ENCODE results near the gene SUCO.
A peak's percentile ranks its signal among the peaks of the same experiment; 100 is the strongest.

SUCO gene

DNA sequence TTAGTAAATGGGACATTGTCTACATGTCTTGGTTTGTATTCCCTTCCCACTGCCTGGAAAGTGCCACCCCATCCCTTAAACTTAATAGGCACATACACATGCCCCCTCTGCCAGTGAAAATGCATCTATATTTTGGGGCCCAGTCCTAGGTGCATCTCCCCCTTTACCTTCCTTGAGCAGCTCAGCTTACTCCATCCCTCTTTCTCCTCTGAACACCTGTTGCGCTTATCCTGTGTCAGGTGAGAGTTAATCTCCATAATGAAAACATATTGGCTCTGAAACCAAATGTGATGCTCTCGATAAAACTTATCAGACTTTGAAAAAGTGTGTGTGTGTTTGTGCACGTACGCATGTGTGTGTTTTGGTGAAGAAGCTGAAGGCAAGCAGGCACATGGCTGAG, 15.4 kb upstream of the SUCO start:
- DNase-seq: no peak

DNA sequence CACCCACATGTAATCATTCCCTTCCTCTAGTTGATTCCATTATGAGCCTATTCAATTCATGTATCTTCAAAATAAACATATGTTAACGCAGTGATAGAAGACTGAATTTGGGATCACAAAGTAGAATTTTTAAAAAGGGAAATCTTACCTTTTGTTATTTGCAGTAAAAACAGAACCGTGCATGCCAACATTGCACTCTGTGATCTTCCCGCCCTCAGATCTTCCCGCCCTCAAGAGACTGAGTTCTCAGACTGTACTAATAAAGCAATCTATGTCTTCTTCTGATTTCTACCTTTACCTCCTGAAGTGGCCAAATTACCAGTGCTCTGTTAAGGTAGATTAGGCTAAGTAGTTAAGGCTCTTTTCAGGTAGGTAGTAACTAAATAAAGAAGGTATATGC, 3.6 kb upstream of the SUCO start:
- DNase-seq: no peak

DNA sequence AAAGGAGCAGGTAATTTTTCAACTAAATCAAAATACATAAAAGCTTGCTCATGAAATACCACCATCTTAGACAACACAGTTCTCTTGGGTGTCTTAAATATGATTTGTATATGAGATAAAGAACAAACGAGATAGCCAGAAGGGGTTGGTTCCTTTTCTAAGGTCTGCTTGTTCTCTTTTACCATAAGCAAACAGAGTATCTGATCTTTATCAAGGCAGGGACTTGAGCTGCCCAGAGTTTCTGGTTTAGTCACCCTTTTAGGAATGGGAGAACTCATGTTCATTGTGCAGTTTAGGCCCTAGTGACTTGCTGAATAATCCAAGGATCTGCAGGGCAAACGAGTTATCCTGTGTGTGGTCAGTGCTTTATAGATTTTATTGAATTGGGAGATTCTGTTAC, 3.0 kb upstream of the SUCO start:
- no peak for DNase-seq

DNA sequence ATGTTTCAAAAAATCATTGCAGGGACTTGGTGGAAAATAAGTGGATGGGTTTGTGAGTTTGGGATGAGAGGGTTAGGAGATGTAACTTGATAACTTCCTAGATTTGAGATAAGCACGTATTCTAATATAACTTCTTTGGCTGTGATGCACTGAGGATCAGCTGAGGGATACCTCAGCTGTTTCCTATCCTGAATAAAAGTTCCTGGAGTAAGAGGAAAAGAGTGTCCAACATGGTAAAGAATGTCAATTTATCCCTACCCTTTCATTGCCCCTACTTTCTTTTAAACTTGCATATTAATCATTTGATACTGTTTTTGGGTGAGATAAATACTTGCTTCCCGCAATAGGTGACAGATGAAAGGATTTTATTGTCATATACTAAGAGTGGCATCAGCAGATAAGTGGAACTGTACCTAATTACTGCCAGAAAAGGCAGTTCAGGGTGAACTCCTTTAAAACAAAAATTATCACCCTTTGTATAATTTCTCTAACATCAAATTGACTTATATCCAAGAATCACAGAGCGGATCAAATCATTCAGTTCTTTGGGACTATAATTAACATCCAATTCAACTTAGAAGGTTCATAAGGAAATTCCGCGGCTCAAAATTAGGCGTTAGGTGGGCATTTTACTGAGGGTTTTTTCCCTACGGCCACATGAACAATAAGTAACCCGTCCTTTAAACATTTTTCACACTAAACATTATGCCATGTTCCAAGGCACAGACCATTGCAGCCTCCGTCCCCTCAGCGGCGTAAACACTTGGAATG, 1.4 kb upstream of the SUCO start:
- no peak for DNase-seq

DNA sequence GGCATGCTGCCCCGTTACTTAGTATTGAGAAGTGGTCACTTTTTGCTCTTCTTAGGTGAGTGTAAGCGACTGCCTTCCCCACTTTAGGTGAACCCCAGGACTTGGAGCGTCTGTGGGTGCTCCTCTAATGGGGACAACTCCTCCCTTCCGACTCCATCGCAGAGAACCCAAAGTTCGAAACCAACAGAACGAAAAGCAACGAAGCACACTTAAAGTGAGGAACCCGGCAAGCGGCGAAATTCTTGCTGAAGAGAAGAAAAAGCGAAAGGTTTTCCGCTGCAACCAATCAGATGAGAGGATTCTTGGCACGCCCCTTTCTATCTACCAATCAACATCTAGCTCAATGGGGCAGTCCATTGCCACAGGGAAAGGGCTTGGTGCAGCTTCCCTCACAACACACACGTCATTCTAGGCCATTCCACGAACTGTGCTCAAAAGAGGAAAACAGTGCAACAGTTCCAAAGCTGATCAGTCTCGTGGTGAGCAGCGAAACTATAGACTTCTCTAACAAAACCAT, 709 bp upstream of the SUCO start:
- peak; percentile 91 for DNase-seq

DNA sequence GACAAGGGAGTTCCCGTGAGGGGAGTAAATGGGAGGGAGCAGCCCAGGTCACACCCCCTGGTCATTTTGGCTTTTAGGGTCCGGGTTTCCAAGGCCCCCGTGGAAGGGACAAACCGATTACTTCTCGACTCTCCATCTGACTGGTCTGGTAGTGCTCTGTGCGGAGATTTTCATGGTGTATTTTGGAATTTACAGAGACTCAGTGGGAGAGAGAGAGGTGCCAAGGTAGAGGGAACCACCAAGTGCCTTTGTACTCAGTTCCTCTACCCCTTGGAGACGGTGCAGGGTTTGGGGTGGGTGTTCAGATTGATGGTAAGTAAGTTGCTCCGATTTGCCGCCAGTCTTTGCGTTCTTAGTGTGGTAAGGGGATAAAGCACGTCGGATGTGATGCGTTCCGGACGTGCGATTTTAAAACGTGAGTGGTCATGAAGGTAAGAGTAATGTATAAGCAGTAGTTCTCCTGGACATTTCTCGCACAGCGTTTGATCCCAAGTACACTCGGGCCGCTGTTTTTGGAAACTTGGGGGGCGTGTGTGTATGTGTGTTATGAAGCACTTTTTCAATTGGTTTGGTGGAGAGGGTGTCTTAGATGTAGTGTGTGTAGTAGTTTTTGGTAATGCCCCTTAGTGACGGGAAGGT, 682 bp downstream of the SUCO start:
- no peak for DNase-seq

DNA sequence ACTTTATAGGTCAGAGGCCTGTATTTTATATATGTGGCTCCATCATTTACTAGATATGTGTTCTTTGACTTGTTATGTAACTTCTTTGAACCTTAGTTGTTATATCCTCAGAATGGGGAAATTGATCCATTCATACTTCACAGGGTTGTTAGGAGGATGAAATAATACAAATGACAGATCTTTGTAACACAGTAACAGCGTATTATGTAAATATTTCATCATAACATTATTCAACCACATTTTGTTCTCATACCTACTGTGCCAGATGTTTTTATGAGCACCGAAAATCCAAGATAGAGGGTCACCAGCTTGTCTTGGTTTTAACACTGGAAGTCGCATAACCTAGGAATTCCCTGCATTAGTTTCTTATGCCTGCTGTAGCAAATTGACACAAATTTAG, 3.3 kb downstream of the SUCO start:
- DNase-seq: no peak

DNA sequence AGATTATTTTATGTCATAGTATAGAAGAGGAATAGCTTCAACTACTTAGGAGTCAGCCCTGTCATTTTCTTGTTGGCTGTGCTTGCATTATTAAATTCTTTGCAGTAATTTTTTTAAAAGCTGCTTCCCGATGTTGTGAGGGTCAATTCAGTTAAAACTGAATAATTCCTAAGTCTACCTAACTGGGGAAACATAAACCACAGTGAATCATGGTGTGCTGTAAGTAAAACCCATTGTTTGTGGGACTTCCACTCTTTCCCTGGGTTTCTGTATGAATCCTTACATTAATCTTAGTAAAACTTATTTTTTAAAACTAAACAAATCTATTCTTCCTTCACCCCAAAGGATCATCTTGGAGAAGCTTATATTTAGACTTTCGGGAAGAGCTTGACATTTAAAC, 4.4 kb downstream of the SUCO start:
- no peak for DNase-seq

DNA sequence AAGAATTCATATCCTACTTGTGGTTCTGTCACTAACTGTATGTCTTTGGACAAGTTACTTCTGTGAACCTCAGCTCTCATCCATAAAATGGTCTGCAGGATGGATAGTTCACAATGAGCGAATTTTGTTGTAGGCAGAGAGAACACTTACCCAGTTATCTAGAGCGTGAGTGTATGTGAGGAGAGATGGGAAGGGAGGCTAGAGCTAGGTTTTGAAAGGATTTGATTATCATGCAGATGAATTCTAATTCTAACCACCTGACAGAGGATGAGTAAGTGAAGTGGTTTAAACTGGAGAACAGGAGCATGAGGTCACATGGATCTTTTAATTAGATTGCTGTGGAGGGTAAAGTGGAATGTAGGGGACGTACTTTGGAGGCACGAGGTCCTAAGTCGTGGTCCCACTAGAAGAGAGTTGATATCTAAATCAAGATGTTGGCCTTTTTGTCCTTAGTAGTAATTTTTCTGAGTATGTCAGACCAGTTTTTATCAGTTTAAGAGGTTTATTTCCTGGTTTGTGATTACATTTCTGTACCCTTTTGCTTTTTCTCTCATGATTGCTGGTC, 5.0 kb downstream of the SUCO start:
- no peak for DNase-seq

DNA sequence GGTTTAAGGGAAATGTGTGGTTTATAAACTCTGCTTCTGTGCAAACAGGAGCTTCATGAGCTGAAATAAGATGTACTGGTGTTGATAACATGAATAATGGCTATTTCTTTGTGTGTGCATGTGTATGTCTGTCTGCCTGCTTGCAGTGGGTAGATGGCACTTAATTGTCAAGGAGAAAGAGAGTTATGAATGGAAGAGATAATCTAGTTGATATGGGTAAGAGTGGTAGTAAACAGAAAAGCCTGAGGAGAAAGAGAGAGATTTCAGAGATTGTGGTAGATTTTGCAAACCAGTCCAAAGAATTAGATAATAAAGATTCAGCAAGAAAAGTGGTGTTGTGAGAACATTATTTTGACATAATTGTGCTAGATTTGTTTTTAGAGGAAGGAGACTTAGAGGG, 7.7 kb downstream of the SUCO start:
- DNase-seq: no peak

DNA sequence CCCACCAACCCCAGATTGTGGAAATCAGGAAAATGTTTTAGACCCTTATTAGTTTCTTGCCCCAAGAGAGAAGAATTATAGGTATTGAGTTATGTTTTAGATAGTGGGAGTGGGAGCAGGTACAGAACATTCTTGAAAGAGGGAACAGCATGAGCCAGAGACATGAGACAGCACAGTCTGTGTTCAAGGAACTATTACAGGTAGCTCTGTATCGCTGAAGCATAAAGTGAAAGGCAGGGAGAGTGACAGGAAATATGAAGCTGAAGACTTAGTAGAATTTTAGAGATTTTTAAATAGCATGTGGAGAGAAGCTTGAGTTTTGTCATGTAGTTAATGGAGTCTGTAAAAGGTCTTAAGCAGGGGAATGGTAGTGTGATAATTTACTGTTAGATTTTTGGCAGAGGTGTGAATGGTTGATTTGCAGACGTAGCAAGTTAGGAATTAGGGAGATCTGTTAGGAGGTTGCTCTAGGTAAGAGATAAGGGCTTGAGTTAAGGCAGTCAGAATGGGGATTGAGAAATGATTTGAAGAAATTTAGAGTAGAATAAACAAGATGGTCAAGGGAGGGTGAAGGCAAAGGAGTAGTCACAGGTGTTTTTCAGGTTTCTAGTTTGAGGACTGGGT, 11.6 kb downstream of the SUCO start:
- DNase-seq: no peak

DNA sequence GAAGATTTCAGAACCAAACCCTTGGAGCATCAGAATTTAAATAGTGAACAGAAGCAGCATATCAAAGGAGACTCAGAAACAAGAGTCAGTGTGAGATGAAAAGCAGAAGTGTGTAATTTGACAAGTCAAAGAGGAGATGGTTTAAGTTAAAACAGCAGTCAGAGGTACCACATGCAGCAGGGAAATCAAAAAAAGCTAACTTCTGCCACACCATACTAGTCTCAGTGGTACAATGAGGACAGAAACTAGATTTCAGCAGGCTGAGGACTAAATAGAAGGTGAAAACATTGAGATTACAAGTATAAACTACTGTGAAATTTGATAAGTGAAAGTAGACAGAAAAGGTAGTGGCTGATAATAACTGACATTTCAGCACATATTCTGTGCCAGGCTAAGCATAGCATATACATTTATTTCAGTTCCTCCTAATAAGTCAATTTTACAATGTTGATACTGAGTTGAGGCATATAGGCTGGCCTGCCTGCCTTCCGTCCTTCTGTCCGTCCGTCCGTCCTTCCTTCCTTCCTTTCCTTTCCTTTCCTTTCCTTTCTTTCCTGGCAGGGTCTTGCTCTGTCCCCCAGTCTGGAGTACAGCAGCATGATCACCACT, 12.6 kb downstream of the SUCO start:
- no peak for DNase-seq

DNA sequence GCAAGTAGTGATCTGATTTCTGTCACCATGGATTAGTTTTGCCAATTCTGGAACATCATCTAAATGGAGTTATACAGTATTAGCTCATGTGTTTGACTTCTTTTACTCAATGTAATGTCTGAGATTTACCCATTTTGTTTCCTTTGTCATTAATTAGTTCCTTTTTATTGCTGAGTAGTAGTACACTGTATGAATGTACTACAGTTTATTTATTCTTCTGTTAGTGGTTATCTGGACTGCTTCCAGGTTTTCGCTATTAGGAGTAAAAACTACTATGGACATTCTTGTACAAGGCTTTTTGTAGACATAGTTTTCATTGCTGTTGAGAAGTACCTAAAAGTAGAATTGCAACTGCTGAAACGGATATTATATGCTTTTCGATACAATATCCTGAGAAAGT, 14.1 kb downstream of the SUCO start:
- no peak for DNase-seq

DNA sequence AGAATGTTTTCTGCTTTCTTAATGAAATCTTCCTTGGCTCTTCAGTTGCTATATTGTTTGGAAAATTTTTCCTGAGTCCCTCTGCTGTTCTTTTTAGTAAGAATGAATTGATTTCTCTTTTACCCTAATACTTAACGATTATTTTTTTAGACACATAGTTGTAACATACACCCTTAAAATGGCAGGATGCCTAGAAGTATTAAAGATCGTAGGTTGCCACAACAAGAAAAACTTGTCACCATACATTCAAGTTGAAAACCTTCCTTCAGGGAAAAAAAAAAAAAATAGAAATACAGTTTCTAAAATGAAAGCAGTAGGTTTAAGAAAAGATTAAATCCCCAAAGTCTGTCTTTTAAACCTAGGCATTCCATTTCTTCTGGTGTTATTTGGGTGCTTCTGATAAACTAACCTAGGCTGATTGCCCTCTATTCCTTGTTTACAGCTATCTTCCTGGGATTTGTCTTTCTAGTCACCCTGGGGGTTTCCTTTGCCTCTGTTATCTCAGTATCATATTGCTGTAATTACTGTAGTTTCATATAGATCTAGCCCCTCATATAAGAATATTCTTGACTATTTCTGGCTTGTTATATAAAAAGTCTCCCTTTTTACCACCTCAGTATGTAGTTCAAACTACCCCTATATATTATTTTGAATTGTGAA, 16.8 kb downstream of the SUCO start:
- DNase-seq: no peak

DNA sequence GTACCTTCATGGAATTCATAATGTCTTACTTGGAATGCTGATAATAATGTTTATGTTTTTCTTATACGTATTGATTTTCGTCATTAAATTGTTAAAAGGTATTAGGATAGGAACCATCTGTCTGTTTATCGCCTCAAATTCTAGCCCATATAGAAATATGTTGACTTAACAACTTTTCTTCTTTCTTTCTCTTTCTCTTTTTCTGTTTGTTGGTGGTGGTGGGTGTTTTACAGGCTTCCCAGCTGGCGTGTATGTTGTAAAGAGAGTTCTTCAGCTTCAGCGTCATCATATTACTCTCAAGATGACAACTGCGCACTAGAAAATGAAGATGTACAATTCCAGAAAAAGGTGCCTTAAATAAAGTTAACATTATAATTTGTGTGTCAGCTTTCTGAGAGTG, 18.3 kb downstream of the SUCO start:
- DNase-seq: no peak

DNA sequence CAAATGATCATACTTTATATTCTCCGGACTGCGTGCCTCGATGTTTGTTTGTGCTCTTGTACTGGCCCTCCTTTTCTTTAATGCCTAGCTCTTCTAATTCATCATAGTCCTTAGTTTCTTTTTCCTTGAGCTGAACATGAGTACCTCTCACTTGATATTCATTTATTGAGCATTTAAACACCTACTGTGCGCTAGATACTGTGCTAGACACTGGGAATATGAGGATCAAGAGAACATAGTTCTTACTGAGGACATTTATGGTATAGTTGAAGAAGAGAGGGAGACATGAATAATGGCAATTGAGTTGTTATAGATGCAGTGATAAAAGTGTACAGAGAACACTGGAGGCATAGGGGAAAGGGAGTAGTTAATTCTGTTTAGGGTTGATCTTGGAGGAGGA, 22.0 kb downstream of the SUCO start:
- no peak for DNase-seq

DNA sequence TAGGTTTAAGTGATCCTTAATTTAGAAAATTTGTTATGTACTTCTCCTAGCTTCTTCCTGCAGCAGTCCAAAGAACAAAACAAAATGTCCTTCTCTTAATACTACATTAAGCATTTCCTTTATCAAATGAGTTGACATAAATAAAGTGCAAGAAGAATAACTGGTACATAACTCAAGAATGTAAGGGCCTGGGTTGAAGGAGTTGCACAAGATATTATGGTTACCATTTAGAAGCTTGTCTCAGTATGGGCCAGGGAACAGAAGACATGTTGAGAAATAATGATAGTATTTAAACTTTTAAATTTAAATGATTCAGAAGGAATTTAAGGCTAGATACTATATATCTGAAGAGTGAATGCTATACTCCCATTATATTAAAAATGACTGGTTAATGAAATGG, 23.5 kb downstream of the SUCO start:
- no peak for DNase-seq

DNA sequence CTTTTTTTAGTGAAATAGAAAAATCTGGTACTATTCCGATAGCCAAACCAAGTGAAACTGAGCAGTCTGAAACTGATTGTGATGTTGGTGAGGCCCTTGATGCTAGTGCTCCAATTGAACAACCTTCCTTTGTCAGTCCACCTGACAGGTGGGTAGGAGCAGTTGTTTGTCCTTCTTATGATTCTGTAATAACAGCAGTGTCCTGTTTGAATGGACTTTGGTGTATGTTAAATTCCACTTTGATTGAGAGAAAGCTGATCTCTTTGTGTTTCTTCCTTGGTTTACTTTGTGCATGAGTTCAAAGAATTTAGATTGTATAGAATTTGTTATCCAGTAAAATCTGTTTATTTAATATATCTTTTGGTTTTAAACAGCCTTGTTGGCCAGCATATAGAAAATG, 24.3 kb downstream of the SUCO start:
- DNase-seq: no peak

DNA sequence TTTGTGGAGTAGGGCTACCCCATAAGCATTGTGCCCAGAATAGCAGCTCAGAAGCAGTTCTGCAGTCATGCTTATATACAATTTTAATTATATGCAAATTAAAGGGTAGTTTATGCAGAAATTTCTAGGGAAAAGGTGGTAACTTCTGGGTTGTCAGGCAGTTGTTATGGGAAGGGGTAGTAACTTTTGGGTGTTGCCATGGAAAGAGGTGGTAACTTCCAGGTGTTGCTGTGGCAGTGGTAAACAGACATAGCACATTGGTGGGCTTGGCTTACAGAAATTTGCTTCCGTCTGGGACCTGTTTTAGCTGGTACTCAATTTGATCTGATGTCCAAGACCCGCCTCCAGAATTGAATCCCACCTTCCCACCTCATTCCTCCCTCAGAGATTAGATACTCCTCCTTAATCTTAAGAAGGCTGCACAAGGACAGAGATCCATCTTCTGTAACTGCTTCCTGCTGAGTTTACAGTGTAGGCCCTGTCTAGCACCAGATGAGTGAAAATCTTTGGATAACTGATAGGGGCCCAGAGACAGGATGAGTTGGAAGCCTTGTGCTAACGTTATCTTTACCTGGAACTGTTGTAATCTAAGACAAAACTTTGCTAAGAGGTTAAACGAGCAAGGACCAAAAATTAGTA, 26.7 kb downstream of the SUCO start:
- no peak for DNase-seq

DNA sequence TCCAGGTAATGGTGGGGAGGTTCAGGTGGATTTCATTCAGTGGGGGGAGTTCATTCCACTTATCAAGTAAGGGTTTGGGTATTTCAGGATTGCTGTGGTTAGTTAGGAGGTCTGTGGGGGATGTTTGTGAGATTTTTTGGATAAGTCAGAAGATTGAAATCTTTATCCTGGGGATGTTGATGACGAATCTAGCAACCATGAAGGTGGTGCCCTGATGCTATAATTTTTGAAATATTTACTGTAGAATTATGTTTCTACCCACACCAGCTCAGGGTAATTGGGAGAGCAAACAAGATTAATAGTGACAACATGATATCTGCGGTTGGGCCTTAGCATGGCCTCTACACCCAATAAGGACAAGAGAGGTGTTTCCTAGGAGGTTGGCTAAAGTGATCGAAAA, 28.3 kb downstream of the SUCO start:
- no peak for DNase-seq

DNA sequence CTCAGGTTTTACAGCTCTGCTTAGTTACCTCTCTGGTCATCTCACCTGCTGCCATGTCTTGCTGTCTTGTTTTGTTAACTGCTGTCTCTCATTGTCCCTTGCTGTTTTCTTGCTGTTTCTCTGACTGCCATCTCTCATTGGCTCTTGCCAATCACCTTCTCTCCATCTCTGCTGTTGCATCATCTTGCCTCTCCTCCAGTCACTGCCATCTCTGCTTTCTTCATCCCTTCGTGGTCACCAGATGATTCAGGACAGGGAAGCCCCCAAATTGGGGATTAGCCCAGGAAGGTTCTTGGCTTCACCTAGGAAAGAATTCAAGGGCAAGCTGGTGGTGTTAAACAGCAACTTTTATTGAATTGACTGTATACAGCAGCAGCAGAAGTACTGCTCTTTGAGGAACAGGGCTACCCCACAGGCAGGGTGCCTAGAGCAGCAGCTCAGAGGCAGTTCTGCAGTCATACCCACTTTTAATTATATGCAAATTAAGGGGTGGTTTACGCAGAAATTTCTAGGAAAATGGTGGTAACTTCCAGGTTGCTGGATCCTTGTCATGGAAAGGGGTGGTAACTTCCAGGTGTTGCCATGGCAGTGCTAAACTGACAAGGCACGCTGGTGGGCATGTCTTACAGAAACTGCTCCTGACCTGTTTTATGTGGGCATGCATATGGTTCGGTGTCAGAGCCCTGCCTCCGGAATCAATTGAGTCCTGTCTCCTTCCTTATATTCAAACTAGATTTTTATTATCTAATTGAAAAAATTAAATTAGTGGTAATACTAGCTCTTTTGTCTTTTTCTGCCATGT, 33.4 kb downstream of the SUCO start:
- DNase-seq: no peak

DNA sequence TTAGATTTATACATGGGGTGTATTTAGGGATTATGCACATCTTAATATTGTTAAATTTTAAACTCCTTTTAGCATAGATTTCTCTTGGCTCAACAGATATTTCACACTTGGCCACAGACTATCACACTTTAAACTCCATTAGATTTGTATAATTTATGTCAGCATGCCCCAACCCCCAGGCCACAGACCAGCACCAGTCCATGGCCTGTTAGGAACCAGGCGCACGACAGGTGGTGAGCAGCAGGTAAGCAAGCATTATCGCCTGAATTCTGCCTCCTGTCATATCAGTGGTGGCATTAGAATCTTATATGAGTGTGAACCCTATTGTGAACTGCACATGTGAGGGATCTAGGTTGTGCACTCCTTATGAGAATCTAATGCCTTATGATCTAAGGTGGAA, 34.8 kb downstream of the SUCO start:
- DNase-seq: no peak
